Mesodermal cell (in vitro differentiated cells): ENCODE data around the gene RTKN2.

ENCODE experiments used
- H3K27ac ChIP-seq: 2 replicates; pipeline ENCODE4 v1.7.0; 2013; ENCODE audit warnings: mild to moderate bottlenecking, low read depth, low read length, moderate library complexity; ENCODE audit not compliant: severe bottlenecking
- H3K36me3 ChIP-seq: 2 replicates; pipeline ENCODE4 v1.7.1; 2013; ENCODE audit warnings: mild to moderate bottlenecking, low read length, moderate library complexity; ENCODE audit not compliant: control insufficient read depth, insufficient read depth
- H3K4me1 ChIP-seq: one replicate; pipeline ENCODE4 v1.7.1; 2013; ENCODE audit warnings: mild to moderate bottlenecking, low read length; ENCODE audit not compliant: insufficient read depth, control insufficient read depth, poor library complexity, severe bottlenecking
- H3K4me3 ChIP-seq: 2 replicates; pipeline ENCODE4 v1.7.0; 2013; ENCODE audit warnings: low read length, control low read depth, mild to moderate bottlenecking; ENCODE audit not compliant: insufficient read depth, poor library complexity, severe bottlenecking; ENCODE audit errors: extremely low read depth
- H3K9me3 ChIP-seq: 2 replicates; pipeline ENCODE4 v1.7.1; 2013; ENCODE audit warnings: mild to moderate bottlenecking, low read length, moderate library complexity; ENCODE audit not compliant: control insufficient read depth
- WGBS, 2 experiments: methylation state at CpG; one replicate each; pipeline ENCODE4 v1.1.5; 2013; ENCODE audit warnings: missing lambda C conversion rate in 2 of 2; ENCODE audit not compliant: insufficient coverage in 2 of 2; 5-methylcytosine and 5-hydroxymethylcytosine counted together

Gene RTKN2

GRCh38 chr10:62193479-62193878 is 75.2 kb downstream of the RTKN2 start:
- peaks cover 6% of the 10 kb centered on the region for H3K36me3 ChIP-seq

DNA sequence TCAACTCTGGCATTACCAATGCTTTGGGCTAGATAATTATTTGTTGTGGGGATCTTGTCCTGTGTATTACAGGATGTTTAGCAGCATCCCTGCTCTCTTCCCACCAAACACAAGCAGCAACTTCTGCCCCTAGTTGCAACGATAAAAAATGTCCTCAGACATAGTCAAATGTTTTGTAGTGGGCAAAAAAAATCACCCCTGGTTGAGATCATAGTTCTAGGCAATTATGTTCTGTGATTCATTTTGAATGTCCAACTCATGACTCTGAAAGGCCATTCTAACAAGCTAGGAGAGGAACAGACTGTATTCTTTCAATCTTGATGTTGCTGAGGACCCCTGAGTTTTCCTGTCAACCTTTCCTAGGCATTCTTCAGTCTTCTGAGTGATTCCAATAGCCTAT is 79.5 kb downstream of the RTKN2 start:
- Histone ChIP-seq H3K9me3 (no peaks in the 10 kb centered on the region), H3K4me3 (no peak overlapping the region), H3K27ac (no peak overlapping the region), H3K4me1 (peaks cover 6% of the 10 kb centered on the region), H3K36me3 (no peaks in the 10 kb centered on the region)
- WGBS, 2 experiments: no CpG with 5 or more reads among the region's 1 CpG

More at GRCh38 chr10:62193479-62193878, 75.2 kb downstream of the RTKN2 start:
- no peaks in the 10 kb centered on the region for H3K9me3 ChIP-seq
- no peaks in the 10 kb centered on the region for H3K4me1 ChIP-seq
- 94 to 100% methylated on average over 2 of the region's 3 CpGs for WGBS, 2 experiments
- no peak overlapping the region for H3K27ac ChIP-seq
- H3K4me3 ChIP-seq: no peak overlapping the region

GRCh38 chr10:62188021-62188616 is 80.5 kb downstream of the RTKN2 start:
- no peaks in the 10 kb centered on the region for H3K36me3 ChIP-seq
- WGBS, 2 experiments: 97 to 100% methylated on average over 3 to 6 of the region's 8 CpGs
- no peaks in the 10 kb centered on the region for H3K9me3 ChIP-seq
- peaks cover 6% of the 10 kb centered on the region for H3K4me1 ChIP-seq
- no peak overlapping the region for H3K27ac ChIP-seq
- no peak overlapping the region for H3K4me3 ChIP-seq

GRCh38 chr10:62186999-62187675 is 81.5 kb downstream of the RTKN2 start:
- WGBS, 2 experiments: 86% methylated on average over 1 of the region's 2 CpGs; no CpG with 5 or more reads in 1 of the 2 experiments
- H3K36me3 ChIP-seq: no peaks in the 10 kb centered on the region
- no peak overlapping the region for H3K4me3 ChIP-seq
- H3K9me3 ChIP-seq: no peaks in the 10 kb centered on the region
- peaks cover 7% of the 10 kb centered on the region for H3K4me1 ChIP-seq
- H3K27ac ChIP-seq: no peak overlapping the region

DNA sequence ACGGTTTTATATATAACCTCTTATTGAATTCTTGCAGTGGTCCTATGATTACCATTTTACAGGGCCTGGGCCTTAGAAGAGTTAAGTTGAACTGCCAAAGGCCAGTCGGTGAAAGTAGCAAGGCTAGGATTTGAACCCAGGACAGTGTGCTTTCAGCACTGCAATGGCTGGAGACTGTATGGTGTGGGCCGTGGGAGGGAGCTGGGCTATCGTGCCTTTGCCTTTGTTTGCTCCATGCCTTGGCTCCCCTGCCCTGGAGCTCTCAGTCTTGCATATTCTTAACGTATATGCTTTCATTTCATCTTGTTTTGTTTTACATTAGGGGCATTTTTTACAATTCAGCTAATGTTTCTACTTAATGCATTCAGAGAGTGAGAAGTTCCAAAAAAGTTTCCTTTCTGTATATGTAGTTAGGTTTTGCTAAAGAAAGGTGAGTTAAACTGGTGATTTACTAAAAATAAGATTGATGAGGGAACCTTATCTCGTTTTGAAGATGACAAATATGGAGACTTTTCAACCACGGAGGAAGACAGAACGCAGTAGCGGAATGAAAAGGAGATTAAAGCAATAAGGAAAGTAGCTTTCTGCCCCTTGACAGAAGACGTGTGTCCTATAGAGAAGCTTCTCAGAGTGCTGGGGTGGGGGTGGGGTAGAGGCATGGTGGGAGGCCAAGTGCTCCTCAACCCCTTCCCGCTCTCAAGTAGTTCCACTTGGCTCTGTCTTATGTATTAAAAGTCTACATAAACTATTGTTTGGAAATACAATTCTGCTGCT is 82.5 kb downstream of the RTKN2 start:
- Histone ChIP-seq H3K4me3 (no peak overlapping the region), H3K27ac (no peak overlapping the region), H3K36me3 (no peaks in the 10 kb centered on the region), H3K9me3 (no peaks in the 10 kb centered on the region), H3K4me1 (peaks cover 10% of the 10 kb centered on the region)
- whole genome bisulfite sequencing, 2 experiments: 77 to 83% methylated on average over 6 of the region's 11 CpGs

DNA sequence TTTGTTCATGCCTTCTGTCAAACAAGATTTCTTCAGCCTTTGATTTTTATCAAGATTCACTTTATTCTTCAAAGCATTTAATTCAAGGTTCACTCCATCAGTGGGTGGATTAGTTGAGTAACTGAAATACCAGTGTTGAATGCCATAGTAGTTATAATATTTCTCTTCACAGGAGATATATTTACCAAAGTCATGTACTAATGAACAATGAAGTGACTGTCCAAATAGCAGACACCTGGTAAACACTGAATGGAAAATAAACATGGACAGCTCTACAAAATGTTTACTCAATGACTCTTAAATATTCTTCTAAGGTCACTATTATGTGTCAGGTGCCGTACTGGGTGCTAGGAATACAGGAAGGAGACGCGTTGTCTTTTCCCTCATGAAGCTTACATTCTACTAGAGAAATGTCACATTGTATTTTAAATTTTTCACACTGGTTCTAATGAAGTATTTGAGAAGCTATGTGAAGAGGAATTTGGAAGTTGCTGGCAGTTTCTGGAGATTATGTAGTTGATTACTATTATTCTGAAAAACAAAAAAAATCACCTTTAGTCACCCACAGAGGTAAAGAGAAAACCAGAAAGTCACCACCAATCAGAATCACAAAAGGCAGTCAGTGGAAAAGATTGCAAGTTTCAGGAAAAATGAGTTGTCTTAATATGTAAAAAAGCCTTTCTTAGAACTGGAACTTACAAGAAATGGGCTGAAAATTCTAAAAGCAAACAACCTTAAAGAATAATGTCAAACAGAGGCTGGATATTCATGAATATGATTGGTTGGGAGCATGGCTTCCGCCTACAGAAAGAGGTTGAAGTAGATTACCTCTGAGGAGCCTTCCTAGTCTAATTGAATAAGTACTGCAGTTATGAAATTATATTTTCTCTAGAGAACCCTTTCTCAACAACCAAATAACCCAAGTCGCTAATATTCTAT is 84.5 kb downstream of the RTKN2 start:
- peaks cover 10% of the 10 kb centered on the region for H3K4me1 ChIP-seq
- no CpG with 5 or more reads among the region's 5 CpGs for WGBS, 2 experiments
- no peak overlapping the region for H3K27ac ChIP-seq
- no peak overlapping the region for H3K4me3 ChIP-seq
- no peaks in the 10 kb centered on the region for H3K36me3 ChIP-seq
- H3K9me3 ChIP-seq: no peaks in the 10 kb centered on the region

DNA sequence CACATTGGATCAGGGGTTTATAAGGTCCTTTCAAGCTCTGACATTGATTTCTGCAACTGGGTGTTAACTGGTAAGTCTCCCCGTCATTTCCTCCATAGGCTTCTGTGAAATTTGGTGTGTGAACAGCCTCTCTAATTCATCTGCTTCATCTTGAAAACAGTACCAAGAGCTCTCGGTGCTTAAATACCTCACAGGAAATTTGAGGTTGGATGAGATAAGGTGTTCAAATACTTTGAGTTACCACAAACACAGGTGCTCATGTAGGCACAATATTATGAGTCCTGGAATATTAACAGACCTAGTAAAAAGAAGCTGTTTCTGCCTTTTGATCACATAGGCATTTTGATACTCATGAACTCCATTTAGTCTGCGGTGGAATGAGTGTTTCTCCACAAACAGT is 85.2 kb downstream of the RTKN2 start:
- H3K4me1 ChIP-seq: peaks cover 10% of the 10 kb centered on the region
- H3K36me3 ChIP-seq: no peaks in the 10 kb centered on the region
- no peak overlapping the region for H3K27ac ChIP-seq
- WGBS, 2 experiments: 100% methylated on average over 1 of the region's 3 CpGs
- no peaks in the 10 kb centered on the region for H3K9me3 ChIP-seq
- H3K4me3 ChIP-seq: no peak overlapping the region

- Histone ChIP-seq H3K9me3 (no peaks in the 10 kb centered on the region), H3K27ac (no peak overlapping the region), H3K4me1 (peaks cover 10% of the 10 kb centered on the region), H3K36me3 (no peaks in the 10 kb centered on the region), H3K4me3 (no peak overlapping the region)
- WGBS, 2 experiments: 80 to 83% methylated on average over 1 of the region's 4 CpGs
Observed at GRCh38 chr10:62182595-62182994, 86.0 kb downstream of the RTKN2 start.

GRCh38 chr10:62182171-62182570 is 86.5 kb downstream of the RTKN2 start:
- Histone ChIP-seq H3K4me3 (no peak overlapping the region), H3K27ac (no peak overlapping the region), H3K9me3 (no peaks in the 10 kb centered on the region), H3K36me3 (no peaks in the 10 kb centered on the region), H3K4me1 (peaks cover 7% of the 10 kb centered on the region)
- WGBS, 2 experiments: 94 to 100% methylated on average over 1 to 2 of the region's 2 CpGs

GRCh38 chr10:62180677-62181076 is 88.0 kb downstream of the RTKN2 start:
- peaks cover 4% of the 10 kb centered on the region for H3K4me1 ChIP-seq
- no peak overlapping the region for H3K27ac ChIP-seq
- no peak overlapping the region for H3K4me3 ChIP-seq
- H3K36me3 ChIP-seq: no peaks in the 10 kb centered on the region
- H3K9me3 ChIP-seq: no peaks in the 10 kb centered on the region
- 80 to 100% methylated on average over 1 of the region's 4 CpGs for WGBS, 2 experiments
